Fibroblast of skin of left quadriceps (primary cell): Measurements from ENCODE around the gene SCN8A.

ENCODE experiments used
- DNase-seq, 2 experiments: peaks; one replicate each; pipeline ENCODE4 v3.0.0-alpha.2; 2013; ENCODE audit warnings: low read depth in 2 of 2

Gene SCN8A

GRCh38 chr12:51714666-51715065 lies 123.6 kb downstream of the SCN8A start:
- peak; percentile 74 to 76 for DNase-seq

- no peak for DNase-seq
These were observed 126.4 kb downstream of the SCN8A start for GRCh38 chr12:51717326-51717925.

- no peak for DNase-seq
These were observed 130.4 kb downstream of the SCN8A start for GRCh38 chr12:51721282-51721940.

- no peak for DNase-seq
These were observed 131.4 kb downstream of the SCN8A start for GRCh38 chr12:51722431-51722830.

- DNase-seq = no peak
These were observed 135.1 kb downstream of the SCN8A start for GRCh38 chr12:51726161-51726560.

GRCh38 chr12:51726931-51727330 lies 135.9 kb downstream of the SCN8A start:
- DNase-seq = no peak

- peak; percentile 12 to 13 for DNase-seq
These were observed 138.3 kb downstream of the SCN8A start for GRCh38 chr12:51729331-51729730.

GRCh38 chr12:51730745-51731144 lies 139.7 kb downstream of the SCN8A start:
- DNase-seq = no peak

- DNase-seq = no peak
These were observed 149.5 kb downstream of the SCN8A start for GRCh38 chr12:51740536-51740935.

GRCh38 chr12:51744235-51744634 lies 153.2 kb downstream of the SCN8A start:
- no peak for DNase-seq

- DNase-seq = no peak
These were observed 153.9 kb downstream of the SCN8A start for GRCh38 chr12:51744957-51745356.

GRCh38 chr12:51746416-51746815 lies 155.4 kb downstream of the SCN8A start:
- DNase-seq = no peak

- no peak for DNase-seq
These were observed 157.2 kb downstream of the SCN8A start for GRCh38 chr12:51748235-51748634.

- DNase-seq = no peak
These were observed 158.4 kb downstream of the SCN8A start for GRCh38 chr12:51749206-51749985.

GRCh38 chr12:51749986-51750317 lies 158.9 kb downstream of the SCN8A start:
- DNase-seq = no peak

GRCh38 chr12:51751661-51752060 lies 160.6 kb downstream of the SCN8A start:
- no peak for DNase-seq

- DNase-seq = peak; percentile 28 to 32
These were observed 161.3 kb downstream of the SCN8A start for GRCh38 chr12:51752234-51752889.

- no peak for DNase-seq
These were observed 163.1 kb downstream of the SCN8A start for GRCh38 chr12:51753980-51754675.

- no peak for DNase-seq
These were observed 164.2 kb downstream of the SCN8A start for GRCh38 chr12:51755251-51755650.

- no peak for DNase-seq
These were observed 168.1 kb downstream of the SCN8A start for GRCh38 chr12:51759175-51759574.

GRCh38 chr12:51759695-51760094 lies 168.7 kb downstream of the SCN8A start:
- no peak for DNase-seq

GRCh38 chr12:51760231-51760630 lies 169.2 kb downstream of the SCN8A start:
- DNase-seq = no peak
